ENCODE data around the gene BBS9.

BBS9 gene

DNA sequence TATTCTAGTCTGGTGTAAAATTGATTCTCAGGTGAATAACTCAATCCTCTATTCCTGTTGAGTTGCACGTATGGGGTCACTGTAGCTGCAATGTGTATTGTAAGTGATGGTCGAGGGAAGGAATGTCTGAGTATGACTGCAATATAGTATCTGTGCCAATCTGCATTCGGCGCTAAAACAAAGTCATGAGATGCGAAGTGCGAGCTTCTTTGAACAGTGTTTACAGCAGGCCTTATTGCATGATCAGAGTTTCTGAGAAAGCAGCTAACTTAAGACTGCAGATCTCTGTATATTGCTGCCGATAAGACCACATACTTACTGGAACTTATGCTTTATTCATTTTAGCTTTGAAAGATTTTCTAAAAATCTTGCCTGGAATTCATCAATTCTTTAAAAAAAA is 434.3 kb downstream of the BBS9 start:
- DNase-seq, result no peak

DNA sequence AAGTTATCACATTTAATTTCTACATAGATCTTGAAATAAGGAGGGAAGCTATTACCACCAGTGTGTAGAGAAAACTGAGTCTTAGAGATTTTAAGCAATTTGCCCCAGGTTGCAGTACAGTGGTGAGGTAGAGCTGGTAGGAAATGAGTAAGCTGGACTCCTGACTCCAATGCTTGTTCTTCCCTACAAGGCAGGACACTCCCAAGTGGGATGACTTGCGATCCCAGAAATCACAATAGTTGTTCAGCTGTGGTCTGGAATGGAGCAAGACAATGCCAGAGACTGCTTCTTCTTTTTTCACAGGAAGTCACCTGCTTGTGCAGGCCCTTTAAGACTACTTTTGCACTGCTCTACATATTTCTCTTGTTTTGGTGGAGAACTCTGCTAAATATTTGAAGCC is 448.8 kb downstream of the BBS9 start:
- DNase-seq, result no peak

DNA sequence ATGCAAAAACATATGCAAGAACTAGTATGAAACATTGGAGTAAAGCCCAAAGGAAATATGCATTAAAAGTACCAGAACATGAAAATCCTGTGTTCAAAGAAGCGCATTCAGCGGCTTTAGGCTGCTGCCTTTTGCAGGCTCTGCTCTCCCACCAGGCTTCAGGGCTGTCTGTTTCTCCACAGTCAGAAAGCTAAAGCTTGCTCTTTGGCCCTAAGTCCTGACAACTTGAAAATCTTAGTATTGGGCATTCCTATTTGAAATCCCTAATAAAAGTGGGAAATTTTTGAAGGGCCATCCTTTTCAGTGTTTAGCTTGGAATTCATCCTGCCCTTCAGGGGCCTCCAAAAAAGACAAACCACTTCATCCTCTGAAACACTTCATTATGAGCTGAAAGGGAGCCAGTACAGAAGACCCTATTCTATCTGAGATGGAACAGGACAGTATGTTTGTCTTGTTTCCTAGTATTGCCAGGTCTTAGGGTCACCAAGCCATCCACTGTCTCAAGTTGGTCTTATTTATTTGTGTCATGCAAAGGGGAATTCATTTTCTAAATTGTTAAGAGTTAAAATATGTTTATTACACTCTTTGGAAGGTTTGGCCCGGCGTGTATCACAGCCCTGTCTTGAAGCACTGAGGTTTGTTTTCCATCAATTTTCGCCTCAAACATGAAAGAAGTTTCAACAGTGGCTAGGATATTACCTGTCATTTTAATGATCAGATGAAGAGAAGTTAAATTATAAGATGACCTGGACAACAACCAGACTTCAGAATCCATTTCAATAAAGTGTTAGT is 449.7 kb downstream of the BBS9 start:
- DNase-seq, result no peak

DNA sequence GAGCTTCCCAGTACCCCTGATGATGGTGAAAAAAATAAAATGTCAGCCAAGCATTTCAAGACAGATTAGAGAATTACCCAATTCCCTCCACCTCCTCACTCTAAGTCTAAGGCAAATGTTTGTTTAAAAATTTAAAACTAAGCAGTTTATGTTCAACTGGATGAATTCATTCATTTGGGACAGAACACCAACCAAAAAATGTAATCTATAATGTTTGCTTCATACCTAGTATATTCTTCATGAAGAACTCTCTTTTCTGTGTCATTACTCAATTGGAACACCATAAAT is 450.3 kb downstream of the BBS9 start:
- no peak for DNase-seq

DNA sequence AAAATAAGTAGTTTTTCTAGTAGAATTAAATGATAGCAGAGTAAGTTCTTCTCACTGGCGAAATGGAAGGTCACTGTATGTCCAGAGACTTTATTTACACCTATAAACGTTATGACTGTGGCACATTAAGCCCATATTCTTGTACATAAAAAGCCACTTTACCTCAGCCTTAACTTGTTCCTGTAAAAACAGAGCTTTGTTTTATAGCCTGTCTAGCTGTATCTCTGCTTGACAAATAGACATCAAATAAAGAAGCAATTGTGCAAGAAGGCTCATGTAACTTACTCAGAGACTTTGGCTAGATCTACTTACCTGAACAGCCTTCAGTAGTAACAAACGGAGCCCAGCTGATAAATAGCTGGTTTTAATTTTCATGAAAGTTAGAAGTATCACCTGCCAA is 451.9 kb downstream of the BBS9 start:
- DNase-seq, result no peak

DNA sequence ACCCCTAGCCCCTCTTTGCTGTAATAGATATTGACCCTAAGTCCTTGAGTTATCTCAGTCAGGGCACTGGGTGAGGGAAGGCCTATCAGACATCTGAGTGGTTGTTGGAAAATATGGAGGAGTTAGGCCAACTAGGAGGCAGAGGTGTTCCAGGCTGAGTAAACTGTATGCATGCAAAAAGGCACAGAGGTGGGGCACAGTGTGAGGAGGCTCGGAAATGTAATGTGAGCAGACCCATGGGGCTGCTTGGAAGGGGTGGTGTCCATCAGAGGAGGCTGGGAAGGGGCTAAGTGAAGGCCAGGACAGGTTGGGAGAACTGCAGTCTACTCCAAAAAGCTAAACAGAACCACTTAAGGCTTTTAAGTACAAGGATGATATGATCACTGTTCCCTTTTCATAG is 452.7 kb downstream of the BBS9 start:
- no peak for DNase-seq

DNA sequence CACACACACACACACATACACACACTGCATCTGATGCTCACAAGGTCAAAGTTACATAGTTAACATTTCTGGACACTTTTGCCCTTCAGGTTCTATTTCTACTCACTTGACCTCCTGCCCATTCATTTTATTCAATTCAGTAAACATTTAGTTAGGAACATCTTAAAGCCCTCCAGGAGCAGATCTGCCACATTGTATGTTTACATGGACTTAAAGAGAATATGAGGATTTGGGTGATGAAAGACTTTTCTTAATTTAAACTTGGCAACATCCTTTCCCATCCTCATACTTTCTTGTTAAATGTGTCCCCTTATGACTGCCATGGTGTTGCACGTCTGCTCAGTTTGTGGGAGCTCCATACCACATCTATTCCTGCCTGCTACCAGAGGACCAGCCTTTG is 453.2 kb downstream of the BBS9 start:
- no peak for DNase-seq

DNA sequence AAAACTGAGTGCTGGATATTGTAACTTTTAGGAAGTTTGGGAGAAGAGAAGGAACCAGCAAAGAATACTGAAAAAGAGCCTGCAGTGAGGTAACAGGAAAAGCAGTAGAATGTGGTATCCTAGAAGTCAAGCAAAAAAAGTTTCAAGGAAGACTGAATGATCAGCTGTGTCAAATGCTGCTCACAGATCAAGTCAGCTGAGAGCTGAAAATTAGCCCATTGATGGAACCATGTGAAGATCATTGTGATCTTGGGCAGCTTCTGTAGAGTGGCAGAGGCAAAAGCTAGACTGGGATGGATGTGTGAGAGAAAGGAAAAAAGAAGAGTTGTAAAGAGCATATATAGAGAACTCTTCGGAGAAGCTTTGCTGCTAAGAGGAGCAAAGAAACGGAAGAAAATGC is 460.5 kb downstream of the BBS9 start:
- DNase-seq, result no peak

DNA sequence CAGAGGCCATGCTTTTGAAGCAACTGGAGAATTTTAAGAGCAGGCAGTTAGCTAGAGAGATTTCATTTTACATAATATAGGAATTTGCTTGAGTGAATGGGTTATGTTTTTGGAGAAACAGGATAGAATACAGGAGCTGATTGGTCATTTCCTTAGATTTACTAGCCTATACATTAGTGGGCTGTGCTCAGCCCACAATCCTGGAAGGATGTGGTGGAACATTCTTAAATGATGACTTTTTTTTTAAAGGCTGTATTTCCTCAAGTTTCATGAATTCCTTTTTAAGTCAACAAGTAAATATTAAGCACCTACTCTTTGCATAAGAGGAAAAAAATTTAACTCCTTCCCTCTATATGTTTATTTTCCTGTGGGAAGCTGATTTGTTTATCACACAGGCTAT is 461.6 kb downstream of the BBS9 start:
- no peak for DNase-seq

DNA sequence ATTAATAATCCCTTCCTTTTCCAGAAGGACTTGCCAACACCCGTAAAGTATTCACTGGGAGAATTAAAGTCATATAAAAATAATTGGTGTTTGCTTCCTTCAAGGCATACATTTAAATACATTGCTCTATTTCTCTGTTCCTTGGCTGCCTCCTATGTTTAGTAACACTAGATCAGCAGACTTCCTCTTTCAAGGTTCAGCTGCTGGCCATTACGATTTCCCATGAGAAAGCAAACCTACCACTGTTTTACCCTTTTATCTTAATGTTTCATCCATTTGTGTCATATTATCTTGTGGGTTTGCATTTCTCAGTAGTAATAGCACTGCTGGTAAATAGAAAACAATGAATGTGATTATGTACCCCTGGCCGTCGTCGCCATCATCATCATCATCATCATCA is 462.1 kb downstream of the BBS9 start:
- no peak for DNase-seq

DNA sequence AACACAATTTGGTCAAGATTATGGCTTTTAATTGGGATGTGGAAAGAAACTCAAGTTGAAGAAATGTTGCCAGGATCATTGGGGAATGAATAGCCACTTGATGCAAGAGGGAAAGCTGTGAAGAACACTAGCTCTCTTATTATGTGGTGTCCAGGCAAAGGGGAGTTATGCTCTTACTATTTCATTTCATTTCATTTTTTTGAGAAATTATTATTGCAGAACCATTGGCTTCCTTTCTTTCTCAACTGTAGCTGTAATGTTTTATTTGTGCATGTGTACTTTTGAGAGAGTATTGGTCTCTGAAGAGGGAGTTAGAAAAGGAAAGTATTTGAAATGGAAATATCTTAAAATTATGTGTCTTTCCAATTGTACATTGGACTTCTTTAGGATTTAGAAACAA is 463.4 kb downstream of the BBS9 start:
- no peak for DNase-seq

DNA sequence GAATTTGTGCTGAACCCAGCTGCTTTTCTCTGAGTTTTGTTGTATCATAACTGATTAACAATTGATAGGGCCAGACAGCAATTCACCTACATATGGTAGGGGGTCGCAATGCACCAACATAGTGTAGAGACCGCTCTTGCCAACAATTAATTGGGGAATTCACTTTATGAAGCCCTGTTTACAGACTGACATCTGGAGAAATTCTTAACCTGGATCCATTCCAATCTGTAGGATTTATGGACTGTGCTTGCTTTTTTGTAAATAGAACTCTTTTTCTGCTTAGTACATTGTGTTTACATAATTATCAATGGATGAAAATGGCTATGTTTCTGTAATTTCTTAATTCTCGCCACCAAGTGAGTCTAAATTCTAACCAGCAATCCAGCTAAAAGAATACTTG is 464.2 kb downstream of the BBS9 start:
- DNase-seq, result no peak

DNA sequence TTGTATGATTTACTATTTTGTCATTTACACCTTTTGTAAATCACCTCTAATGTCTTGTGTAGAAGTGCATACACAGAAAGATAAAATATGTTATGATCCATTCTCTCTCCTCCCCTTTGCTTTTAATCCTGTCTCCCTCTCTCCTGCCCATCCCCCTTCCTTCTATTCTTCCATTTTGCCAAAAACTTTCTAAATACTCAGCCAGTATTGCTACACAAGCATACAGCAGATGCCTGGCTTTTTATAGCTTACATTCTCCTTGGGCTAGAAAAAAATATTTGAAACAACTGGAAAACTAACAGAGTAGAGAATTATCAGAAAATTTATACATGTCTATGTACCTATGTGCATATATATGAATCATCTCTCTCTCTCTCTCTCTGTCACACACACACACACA is 467.3 kb downstream of the BBS9 start:
- no peak for DNase-seq

DNA sequence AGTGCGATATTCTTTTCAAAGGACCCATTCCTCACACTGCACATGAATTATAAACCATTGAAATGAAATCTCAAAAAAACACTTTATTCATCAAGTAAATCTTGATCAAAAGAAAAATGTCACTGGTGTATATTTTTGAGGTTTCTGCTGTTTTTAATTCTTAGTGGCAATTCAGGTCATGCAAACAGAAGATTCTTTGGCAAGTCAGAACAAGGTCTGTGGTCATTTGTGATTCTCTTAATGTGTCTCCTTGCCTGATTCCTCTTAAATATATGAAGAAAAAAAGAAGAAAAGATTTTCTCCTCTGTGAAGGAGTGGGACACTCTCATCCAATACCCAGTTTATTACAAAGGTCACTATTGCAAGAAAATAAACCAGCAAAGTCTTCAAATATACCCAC is 467.8 kb downstream of the BBS9 start:
- no peak for DNase-seq

DNA sequence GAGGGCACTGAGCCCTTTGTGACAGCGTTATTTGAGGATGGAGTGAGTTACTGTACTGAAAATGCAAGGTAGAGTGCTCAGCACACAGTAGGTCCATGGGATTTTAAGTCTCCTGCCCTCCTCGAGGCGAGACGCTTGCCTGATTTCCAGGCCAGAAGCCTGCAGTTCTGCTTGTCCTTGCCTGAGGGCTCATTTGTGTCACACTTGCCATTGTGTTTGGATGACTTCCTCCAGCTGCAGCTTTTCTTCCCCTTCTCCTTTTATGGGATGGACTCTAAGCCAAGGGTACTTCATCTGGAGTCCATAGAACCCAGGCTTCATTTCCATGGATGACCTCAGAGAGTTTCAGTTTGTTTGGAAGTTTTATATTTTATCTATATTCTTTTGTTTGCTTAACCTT is 471.7 kb downstream of the BBS9 start:
- no peak for DNase-seq

DNA sequence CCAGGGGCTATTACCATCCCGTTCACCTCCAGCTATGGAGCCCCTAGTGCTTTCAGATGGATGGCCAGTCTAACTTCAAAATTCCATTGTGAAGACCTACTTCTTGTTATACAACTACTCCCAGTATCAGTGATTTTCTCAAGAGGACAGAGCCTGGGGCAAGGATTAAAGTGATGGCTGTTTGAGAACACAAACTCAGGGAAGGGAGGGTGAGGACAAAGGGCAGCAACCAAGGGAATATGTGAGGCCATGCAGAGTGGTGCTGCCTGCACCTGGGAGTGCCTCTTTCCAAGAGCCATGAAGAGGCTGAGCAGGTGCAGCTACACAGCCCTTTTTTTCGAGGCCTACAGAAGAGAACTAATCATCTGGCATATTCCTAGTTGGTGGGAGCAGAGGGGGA is 472.5 kb downstream of the BBS9 start:
- no peak for DNase-seq

DNA sequence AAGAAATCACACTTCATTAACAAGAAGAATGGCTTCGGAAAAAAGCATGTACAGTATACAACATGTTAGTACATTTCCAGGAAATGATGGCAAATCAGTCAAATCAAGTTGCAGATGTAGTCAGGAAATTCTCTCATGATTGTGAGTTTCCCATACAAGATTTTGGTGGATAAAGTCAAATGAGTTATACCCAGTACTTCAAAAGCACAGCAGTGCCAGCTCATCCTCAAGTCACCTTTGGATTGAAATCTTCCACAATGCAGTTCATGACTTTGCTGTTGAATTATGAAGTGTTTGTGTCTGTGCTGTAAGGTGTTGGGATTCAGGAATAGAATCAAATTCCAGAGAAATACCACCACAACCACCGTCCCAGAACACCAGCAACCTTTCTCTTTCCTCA is 474.7 kb downstream of the BBS9 start:
- no peak for DNase-seq

DNA sequence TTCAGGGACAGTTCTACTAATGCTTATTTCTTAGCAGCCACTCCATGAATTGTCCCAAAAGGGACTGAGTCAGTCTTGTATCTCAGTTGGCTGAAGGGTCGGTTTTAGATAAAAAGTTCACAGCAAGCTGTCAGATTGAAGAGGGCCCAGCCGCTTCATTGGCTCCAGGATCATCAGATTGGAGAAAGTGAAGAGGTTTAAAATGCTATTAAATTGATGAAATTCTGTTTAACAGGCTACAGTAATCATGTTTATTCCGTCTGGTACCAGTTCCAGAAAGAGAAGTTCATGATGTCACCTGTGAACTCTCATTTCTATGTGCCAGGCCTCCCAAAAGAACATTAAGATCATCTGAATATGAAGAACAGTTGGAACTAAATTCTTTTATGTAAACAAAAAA is 481.6 kb downstream of the BBS9 start:
- no peak for DNase-seq

DNA sequence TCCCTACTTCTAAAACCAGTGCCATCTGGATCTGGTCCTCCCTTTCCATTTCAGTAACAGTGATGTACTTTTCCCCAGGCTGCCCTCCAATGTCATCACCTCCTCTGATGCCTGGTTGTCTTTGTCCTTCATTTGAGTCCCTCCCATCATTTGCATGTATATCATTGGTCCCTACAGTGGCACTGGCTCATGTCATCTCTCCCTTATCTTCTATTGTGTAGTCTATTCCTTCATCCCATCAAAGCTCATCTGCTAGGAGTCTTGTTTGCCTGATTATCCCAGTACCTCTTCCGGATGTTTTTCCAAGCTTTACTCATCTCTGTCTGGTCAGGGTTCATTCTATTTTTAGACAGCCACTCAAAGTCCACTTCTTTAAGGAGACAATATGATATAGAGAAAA is 483.1 kb downstream of the BBS9 start:
- DNase-seq, result no peak

DNA sequence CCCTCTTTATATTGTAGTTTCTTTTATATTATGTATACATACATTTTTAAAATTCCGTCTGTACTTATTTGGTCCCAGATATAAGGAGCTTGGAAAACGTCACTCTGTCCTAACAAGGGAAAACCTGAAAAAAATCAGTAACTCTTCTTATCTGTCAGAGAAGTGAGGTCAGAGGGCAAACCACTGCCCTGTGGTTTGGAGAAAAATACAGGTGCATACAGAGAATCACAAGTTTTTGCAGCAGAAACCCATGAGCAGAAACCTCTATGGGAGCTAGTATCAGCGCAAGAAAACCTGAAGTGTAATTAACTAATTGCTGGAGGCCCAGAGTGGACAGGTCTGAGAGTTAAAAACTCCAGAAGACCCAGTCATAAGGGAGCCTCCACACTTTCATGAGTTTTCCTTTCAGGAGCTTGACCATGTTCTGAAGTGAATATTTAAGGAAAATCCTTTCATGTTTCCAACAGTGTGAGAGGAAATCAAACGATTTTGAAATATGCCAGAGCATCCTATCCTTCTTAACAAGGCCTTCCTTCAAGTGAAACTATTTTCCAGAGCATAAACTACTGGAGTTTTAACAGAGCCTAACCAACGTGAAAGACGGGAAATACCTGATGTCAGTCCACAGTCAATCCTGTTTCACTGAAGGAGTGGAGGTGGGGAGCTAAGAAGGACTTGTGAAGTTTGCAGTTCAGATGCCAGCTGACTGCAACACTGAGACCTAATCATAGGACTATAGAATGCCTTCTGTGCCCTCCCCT is 485.2 kb downstream of the BBS9 start:
- DNase-seq, result no peak

DNA sequence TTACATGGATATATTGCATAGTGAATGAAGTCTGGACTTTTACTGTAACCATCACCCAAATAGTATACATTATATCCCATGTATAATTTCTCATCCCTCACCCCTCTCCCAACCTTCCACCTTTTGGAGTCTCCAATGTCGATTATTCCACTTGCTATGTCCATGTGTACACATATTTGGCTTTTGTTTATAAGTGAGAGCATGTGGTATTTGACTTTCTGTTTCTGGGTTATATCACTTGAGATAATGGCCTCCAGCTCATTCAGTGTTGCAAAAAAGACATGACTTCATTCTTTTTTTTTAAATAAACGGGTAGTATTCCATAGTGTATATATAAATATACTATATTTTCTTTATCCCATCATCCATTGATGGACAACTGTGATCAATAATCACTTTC is 487.4 kb downstream of the BBS9 start:
- DNase-seq, result no peak

DNA sequence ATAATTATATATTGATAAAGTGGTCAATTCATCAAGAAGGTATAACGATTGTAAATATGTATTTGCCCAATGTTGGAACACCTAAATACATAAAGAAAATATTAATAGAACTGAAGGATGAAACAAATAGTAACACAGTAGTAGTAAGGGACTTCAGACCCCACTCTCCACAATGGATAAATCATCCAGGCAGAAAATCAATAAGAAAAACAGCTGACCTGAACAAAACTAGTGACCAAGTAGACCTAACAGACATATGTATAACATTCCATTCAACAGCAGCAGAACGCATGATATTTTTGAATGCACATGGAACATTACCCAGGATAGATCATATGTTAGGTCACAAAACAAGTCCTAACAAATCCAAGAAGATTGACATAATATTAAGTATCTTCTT is 489.9 kb downstream of the BBS9 start:
- no peak for DNase-seq

DNA sequence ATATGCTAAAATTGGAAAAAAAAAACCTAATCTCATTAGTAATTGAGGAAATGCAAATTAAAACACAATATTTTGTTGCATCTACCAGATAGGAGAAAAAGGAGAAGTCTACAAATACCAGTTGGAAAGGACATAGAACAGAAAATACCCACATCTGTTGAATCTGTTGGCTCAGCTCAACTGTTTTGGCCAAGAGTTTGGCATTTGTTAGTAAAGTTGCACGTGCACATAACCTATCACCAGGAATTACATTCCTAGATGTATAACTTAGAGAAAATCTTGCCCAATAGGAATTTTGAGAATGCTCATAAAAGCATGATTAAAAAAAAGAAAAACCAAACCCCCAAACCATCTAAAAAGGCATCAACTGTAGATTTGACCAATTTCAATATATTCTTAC is 493.9 kb downstream of the BBS9 start:
- no peak for DNase-seq

DNA sequence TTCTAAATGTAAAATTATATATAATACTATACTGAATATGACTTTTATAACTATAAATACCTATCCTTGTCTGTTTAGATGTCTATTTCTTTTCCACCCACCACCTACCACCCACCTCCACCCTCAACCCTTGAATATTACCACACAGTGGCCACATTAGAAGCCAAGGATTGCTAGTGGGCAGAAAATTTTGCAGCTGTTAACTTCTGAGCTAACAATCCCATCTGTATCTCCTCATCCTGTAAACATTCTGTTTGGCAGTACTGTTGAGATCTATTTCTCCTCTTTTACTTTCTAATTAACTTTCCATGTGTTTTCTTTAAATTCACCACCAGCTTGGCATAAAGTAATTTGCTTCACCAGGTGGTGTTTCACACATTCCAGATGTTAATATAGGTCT is 494.9 kb downstream of the BBS9 start:
- no peak for DNase-seq

DNA sequence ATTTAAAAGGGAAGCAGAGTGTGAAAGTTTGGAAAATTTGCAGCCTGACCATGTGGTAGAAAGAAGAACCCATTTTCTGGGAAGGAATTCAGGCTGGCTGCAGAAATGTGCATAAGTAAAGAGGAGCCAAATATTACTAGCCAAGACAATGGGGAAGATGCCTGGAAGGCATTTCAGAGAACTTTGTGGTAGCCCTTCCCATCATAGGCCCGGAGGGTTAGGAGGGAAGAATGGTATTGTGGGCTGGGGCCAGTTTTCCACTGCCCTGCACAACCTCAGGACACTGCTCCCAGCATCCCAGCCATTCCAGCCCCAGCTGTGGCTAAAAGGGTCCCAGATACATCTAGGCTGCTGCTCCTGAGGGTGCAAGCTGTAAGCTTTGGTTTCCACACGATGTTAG is 497.5 kb downstream of the BBS9 start:
- DNase-seq, result no peak

Measured in NCI-H1092 (cell line).